HG03565 (cell line): ENCODE measurements around the gene ZNF217.
"Not testable (repeated sequence)": the region's sequence is repeated elsewhere in the genome, so short reads cannot be mapped to it uniquely, and the experiment has no call there.

Source experiments
- ATAC-seq: cut with Tn5 transposase; IDR thresholded peaks from one replicate; pipeline ENCODE4 v1.9.1; 2021; ENCODE audit warnings: mild to moderate bottlenecking, moderate library complexity; ENCODE audit not compliant: unreplicated experiment

Gene ZNF217

GRCh38 chr20:53569606-53570307 lies 23.9 kb downstream of the ZNF217 start:
- ATAC-seq, result no peak

DNA sequence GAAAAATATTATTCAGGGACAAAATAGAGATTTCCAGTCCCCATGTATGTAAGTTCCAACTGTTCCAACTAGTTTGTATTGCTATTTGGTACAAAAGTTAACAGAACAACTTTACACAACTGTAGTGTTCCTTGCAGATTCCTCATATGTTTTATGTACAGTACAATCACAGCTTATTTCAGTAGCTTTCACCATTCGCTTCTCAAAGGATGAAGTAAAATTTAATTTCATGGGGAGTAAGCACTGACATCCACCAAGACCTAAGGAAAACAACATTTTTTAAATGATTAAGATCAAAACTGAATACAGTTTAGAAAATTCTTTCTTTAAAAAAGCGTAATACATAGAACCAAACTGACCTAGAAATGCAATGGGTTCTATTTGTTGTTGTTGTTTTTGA lies 24.6 kb downstream of the ZNF217 start:
- ATAC-seq, result no peak

- no peak for ATAC-seq
These were observed 25.3 kb downstream of the ZNF217 start for GRCh38 chr20:53568351-53568750.

DNA sequence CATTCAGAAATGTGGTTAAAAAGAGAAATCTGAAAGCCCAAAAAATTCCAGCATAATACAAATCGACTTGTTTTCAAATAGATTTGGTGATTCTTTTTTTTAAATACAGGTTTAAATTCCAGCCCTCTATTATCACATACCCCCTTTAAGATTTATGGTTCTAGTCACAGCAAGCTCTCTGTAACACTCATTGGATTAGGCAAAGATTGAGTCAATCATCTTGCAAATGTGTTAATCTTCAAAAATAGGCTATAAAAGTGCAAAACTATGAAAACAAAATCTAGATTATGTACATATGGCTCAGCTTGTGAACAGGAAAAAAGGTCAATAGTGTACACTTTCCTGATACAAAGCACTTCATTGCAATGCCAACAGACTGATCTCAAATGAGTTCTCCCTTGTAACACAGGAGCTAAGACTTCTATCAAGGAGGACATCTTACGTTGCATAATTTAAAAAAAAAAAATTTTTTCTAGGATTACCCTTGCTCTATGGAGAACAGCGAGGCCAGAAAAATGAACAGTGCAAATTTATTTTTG lies 26.2 kb downstream of the ZNF217 start:
- no peak for ATAC-seq

GRCh38 chr20:53566623-53567022 lies 27.0 kb downstream of the ZNF217 start:
- ATAC-seq, result not testable (repeated sequence)

DNA sequence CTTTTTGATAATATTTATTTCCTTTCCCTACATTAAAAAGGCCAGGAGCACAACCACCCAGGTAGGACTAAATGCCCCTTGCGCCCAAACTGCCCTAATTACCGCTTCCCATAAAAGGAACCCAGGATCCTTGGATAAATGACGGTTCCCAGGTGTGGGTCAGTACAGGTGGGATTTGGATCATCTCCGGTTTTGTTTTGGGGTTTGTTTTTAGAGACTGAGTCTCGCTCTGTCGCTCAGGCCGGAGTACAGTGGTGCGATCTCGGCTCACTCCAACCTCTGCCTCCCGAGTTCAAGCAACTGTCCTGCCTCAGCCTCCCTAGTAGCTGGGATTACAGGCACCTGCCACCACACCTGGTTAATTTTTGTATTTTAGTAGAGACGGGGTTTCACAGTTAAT lies 28.4 kb downstream of the ZNF217 start:
- ATAC-seq, result no peak

DNA sequence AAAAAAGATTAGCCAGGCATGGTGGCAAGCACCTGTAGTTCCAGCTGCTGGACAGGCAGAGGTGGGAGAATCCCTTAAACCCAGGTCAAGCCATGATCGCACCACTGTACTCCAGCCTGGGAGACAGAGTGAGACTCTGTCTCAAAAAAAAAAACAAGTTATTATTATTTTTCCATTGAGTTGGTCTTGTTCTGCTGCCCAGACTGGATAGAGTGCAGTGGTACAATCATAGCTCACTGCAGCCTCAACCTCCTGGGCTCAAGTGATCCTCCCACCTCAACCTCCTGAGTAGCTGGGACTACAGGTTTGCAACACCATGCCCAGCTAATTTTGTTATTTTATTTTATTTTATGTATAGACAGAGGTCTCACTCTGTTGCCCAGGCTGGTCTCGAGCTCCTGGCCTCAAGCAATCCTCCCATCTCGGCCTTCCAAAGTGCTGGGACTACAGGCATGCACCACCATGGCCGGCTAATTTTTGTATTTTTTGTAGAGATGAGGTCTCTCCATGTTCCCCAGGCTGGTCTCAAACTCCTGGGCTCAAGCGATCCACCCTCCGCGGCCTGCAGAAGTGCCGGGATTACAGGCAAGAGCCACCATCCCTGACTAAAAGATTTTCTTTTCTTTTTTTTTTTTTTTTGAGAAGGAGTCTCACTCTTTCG lies 31.4 kb downstream of the ZNF217 start:
- not testable (repeated sequence) for ATAC-seq

DNA sequence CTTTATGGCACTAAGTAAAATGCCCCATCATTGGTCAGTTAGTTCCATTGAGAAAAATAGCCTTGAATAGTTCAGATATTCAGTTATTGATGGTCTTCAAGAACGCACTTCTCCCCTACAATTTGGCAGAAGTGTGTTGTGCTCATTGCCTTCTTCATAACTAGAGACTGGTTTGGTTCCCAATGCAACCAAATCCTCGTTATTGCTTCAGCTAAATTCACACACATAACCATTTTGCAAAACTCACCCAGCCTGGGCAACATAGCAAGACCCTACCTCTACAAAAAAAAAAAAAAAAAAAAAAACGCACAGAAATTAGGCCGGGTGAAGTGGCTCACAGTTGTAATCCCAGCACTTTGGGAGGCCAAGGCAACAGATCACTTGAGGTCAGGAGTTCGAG lies 32.1 kb downstream of the ZNF217 start:
- no peak for ATAC-seq

DNA sequence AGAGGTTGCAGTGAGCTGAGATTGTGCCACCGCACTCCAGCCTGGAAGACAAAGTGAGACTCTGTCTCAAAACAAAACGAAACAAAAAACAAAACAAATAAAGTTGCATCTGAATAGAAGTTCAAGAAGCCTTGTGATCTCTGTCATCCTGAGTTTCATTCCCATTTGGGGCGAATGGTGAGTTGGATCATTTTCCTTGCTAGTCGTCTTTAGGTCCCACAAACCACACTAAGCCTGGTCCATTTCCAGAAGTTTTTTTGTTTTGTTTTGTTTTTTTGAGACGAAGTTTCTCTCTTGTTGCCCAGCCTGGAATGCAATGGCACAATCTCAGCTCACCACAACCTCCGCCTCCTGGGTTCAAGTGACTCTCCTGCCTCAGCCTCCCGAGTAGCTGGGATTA lies 33.8 kb downstream of the ZNF217 start:
- no peak for ATAC-seq

DNA sequence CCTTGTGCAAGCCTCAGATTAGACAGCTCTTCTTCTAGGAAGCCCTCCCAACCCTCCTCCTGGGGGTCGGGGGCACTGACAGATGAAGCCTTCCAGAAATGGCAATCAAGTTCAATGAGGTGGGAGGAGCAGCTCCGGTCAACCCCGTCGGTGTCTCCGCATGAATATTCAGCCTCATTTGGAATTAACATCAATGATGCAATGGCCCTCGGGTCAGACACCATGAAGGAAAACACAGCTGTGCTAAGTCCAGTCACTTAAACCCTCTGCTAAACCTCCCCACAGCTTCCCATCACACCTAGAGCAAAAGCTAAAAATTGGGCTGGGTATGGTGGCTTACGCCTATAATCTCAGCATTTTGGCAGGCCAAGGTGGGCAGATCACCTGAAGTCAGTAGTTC lies 36.5 kb downstream of the ZNF217 start:
- no peak for ATAC-seq

DNA sequence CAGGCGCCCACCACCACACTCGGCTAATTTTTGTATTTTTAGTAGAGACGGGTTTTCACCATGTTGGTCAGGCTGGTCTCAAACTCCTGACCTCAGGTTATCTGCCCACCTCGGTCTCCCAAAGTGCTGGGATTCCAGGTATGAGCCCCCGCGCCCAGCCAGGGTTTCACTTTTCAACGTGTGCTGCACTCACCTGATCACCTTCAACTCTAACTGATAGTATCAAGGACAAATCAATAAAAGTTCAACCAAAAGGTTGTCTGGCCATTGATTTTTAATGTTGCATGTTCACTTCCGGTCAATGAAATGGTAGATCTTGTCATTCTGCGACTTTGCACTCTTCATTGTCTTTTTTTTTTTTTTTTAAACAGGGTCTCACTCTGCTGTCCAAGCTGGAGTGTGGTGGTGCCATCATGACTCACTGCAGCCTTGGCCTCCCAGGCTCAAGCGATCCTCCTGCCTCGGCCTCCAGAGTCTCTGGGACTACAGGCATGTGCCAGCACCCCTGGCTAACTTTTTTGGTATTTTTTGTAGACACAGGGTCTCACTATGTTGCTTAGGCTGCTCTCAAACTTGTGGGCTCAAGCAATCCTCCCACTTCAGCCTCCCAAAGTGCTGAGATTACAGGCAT lies 37.3 kb downstream of the ZNF217 start:
- ATAC-seq, result no peak

DNA sequence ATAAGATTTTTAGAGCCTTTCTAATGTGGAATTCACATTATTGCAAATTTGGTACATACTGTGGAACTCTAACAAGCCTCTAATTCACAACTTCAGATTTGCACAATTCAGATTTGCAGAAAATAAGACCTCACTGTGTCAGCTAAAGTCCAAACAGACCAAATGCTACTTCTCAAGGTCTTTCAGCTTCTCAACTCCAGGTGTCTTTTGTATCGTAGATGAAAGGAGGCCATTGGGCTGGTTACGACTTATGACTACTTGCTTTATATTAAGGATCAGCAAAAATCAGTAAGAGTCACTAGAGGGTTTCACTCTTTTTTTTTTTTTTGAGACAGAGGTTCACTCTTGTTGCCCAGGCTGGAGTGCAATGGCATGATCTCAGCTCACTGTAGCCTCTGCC lies 37.8 kb downstream of the ZNF217 start:
- ATAC-seq, result no peak

DNA sequence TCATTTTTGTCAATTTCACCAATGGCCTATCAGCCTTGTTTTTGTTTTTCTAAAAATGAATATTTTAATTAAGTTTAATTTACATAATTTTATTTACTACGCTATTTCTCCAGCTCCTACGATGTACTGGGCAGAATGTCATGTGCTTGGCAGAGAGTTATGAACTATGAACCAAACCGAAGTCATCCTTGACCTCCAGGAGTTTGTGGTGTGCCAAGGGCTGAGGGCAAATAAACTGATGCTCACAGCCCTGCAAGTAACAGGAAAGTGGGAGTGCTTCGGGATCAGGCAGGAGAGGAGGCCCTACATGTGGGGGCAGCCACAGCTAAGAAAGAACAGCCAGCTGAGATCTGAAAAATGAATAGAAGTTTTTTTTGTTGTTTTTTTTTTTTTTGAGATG lies 38.6 kb downstream of the ZNF217 start:
- ATAC-seq, result no peak

DNA sequence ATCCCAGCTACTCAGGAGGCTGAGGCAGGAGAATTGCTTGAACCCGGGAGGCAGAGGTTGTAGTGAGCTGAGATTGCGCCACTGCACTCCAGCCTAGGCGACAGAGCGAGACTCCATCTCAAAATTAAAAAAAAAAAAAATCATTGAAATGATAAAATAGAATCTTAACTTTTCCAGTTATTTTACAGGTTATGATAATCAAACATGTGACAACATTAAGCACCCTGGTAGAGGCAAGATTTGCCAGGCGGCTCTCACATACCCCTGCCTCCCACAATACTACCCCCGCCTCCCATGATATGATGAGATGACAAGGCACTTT lies 41.1 kb downstream of the ZNF217 start:
- not testable (repeated sequence) for ATAC-seq

DNA sequence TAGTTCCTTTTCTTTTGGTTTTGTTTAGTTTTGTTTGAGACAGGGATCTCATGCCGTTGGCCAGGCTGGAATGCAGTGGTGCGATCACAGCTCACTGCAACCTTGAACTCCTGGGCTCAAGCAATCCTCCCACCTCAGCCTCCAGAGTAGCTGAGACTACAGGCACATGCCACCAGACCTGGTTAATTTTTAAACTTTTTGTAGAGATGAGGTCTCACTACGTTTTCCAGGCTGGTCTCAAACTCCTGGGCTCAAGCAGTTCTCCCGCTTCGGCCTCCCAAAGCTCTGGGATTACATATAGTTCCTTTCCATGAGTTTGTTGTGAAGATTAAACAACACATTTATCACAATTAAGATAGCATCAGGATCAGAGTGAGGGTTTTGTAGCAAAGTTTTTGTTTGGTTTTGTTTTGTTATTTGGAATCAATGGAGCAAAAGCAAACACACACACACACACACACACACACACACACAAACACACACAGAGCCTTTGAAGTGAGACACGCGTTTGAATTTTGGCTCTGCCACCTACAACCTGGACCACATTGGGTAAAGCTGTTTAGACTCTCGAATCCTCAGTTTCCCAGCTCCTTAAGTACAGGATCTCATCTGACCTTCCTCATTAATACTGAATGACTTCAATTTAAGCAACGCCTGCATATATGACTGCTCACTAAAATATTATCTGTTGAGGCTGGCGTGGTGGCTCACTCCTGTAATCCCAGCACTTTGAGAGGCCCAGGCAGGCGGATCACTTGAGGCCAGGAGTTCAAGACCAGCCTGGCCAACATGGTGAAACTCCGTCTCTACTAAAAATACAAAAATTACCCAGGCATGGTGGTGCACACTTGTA lies 41.7 kb downstream of the ZNF217 start:
- not testable (repeated sequence) for ATAC-seq

- ATAC-seq, result no peak
These were observed 43.1 kb downstream of the ZNF217 start for GRCh38 chr20:53550280-53551187.

- no peak for ATAC-seq
These were observed 45.9 kb downstream of the ZNF217 start for GRCh38 chr20:53547664-53548239.

DNA sequence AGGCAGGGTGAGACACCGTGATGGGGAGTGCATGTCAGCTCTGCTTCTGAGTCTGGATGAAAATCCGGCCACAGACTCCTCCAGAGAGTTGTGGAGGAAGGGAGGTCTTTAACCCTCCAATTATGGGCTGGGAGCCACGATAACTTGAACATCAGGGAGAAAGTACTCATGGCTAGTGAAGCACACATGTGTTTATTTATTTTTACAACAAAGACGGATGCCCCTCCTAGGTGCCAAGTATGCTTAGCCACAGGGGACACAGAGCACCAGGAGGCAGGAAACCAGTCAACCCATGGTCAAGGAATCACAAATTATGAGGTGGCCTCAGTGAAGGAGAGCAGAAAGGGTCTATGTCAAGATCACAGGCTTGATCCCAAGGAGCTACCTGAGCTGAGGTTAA lies 54.1 kb downstream of the ZNF217 start:
- no peak for ATAC-seq

- ATAC-seq, result not testable (repeated sequence)
These were observed 57.3 kb downstream of the ZNF217 start for GRCh38 chr20:53536382-53536781.

- no peak for ATAC-seq
These were observed 57.8 kb downstream of the ZNF217 start for GRCh38 chr20:53535878-53536277.
